ENCODE results near the gene SAMD11. TPM values are rescaled to one million over a fixed set of nuclear protein-coding genes. Genes with fewer than 3 reads are reported as not detected.

Gene SAMD11
- polyA plus RNA-seq, 1 donor from 2014 or later: 21.6 TPM

DNA sequence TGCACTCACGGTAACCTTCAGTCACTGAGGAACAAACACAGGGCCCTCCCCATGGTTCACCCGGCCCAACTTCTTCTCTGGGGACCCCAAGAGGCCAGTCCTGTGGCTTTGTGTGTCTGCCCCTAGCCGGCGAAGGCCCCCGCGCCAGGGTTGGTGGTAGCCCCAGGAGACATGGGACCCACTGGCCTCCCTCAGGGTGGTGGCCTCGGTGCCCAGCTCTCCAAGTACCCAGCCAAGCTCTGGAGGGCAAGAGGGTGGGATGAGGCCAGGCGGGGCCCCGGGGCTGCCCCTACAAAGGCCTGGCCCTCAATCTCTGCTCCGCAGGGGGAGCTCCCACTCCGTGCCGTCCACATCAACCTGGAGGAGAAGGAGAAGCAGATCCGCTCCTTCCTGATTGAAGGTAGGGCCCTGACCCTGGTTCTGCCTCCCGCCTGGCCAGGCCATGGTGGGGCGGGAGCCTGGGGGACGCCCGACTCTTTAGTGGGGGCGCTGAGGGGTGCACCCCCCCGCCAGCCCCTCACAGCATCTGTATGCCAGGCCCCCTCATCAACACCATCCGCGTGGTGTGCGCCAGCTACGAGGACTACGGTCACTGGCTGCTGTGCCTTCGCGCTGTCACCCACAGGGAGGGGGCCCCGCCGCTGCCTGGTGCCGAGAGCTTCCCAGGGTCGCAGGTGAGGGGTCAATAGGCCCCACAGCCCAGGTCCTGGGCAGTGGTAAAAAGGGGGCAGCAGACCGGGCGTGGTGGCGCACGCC lies 48.2 kb downstream of the SAMD11 start:
- Histone ChIP-seq H3K4me2 (ENCODE audit: low read length) (no peak overlapping the region), H3K27ac (ENCODE audit: low read length) (no peak overlapping the region), H2AFZ (ENCODE audit: low read depth, low read length) (no peak overlapping the region), H3K79me2 (replicated peaks; ENCODE audit: insufficient read depth, low read length) (no peaks in the 10 kb centered on the region), H3K9me3 (ENCODE audit: low read length) (no peaks in the 10 kb centered on the region), H3K4me3 (ENCODE audit: low read length) (no peak overlapping the region), H3K9me2 (ENCODE audit: insufficient read depth, low read length) (no peaks in the 10 kb centered on the region), H3K36me3 (ENCODE audit: insufficient read depth, low read length) (no peaks in the 10 kb centered on the region), H3K27me3 (ENCODE audit: insufficient read depth, low read depth, low read length) (peaks cover 49% of the 10 kb centered on the region), H3F3A (ENCODE audit: insufficient read depth, low read length, poor library complexity, severe bottlenecking) (no peaks in the 10 kb centered on the region), H4K20me1 (ENCODE audit: insufficient read depth) (no peaks in the 10 kb centered on the region), H3K9ac (ENCODE audit: low read length) (no peak overlapping the region)
- TF ChIP-seq, protein P1, sequence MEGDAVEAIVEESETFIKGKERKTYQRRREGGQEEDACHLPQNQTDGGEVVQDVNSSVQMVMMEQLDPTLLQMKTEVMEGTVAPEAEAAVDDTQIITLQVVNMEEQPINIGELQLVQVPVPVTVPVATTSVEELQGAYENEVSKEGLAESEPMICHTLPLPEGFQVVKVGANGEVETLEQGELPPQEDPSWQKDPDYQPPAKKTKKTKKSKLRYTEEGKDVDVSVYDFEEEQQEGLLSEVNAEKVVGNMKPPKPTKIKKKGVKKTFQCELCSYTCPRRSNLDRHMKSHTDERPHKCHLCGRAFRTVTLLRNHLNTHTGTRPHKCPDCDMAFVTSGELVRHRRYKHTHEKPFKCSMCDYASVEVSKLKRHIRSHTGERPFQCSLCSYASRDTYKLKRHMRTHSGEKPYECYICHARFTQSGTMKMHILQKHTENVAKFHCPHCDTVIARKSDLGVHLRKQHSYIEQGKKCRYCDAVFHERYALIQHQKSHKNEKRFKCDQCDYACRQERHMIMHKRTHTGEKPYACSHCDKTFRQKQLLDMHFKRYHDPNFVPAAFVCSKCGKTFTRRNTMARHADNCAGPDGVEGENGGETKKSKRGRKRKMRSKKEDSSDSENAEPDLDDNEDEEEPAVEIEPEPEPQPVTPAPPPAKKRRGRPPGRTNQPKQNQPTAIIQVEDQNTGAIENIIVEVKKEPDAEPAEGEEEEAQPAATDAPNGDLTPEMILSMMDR (IDR thresholded peaks at IDR 0.05; ENCODE audit: poor library complexity, severe bottlenecking): no peak
- TF ChIP-seq EZH2 (IDR thresholded peaks at IDR 0.05; ENCODE audit: borderline replicate concordance, insufficient read depth, low read length, poor library complexity, severe bottlenecking): no peak
- TF ChIP-seq EP300 (conservative IDR thresholded peaks at IDR 0.05; ENCODE audit: poor library complexity, severe bottlenecking): no peak
- no peak for TF ChIP-seq RAD21 (conservative IDR thresholded peaks at IDR 0.05)
- no peak for TF ChIP-seq MXI1 (conservative IDR thresholded peaks at IDR 0.05; ENCODE audit: poor library complexity, severe bottlenecking)
- TF ChIP-seq, protein P2, sequence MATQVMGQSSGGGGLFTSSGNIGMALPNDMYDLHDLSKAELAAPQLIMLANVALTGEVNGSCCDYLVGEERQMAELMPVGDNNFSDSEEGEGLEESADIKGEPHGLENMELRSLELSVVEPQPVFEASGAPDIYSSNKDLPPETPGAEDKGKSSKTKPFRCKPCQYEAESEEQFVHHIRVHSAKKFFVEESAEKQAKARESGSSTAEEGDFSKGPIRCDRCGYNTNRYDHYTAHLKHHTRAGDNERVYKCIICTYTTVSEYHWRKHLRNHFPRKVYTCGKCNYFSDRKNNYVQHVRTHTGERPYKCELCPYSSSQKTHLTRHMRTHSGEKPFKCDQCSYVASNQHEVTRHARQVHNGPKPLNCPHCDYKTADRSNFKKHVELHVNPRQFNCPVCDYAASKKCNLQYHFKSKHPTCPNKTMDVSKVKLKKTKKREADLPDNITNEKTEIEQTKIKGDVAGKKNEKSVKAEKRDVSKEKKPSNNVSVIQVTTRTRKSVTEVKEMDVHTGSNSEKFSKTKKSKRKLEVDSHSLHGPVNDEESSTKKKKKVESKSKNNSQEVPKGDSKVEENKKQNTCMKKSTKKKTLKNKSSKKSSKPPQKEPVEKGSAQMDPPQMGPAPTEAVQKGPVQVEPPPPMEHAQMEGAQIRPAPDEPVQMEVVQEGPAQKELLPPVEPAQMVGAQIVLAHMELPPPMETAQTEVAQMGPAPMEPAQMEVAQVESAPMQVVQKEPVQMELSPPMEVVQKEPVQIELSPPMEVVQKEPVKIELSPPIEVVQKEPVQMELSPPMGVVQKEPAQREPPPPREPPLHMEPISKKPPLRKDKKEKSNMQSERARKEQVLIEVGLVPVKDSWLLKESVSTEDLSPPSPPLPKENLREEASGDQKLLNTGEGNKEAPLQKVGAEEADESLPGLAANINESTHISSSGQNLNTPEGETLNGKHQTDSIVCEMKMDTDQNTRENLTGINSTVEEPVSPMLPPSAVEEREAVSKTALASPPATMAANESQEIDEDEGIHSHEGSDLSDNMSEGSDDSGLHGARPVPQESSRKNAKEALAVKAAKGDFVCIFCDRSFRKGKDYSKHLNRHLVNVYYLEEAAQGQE (IDR thresholded peaks at IDR 0.05; ENCODE audit: borderline replicate concordance): no peak
- TF ChIP-seq TAF1 (IDR thresholded peaks at IDR 0.05; ENCODE audit: low read depth): no peak
- no peak for TF ChIP-seq POLR2AphosphoS5 (IDR thresholded peaks at IDR 0.05)
- TF ChIP-seq SMC3 (conservative IDR thresholded peaks at IDR 0.05; ENCODE audit: poor library complexity): no peak

DNA sequence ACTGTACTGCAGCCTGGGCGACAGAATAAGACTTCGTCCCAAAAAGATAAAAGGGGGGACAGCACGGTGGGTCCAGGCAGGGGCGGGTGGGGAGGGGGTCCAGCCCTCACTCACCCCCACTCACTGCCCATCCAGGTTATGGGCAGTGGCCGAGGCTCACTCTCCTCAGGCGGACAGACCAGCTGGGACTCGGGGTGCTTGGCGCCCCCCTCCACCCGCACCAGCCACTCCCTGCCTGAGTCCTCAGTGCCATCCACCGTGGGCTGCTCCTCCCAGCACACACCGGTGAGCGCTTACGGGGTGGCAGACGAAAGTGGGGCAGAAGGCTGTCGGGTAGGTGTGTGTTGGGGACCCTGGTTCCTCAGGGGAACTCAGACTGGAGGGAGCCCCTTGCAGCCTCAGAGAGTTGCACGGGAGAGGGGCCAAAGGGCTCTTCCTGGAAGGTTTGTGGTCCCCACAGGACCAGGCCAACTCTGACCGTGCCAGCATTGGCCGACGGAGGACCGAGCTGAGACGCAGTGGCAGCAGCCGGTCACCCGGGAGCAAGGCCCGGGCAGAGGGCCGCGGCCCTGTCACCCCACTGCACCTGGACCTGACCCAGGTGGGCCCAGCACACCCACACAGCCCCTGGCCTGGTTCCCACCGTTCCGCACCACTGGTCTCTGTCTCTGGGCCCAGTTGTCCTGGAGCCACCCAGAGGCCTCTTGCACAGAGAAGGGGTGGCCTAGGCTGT lies 49.2 kb downstream of the SAMD11 start:
- Histone ChIP-seq H3K27ac (ENCODE audit: low read length) (no peak overlapping the region), H3F3A (ENCODE audit: insufficient read depth, low read length, poor library complexity, severe bottlenecking) (no peaks in the 10 kb centered on the region), H3K36me3 (ENCODE audit: insufficient read depth, low read length) (no peaks in the 10 kb centered on the region), H3K4me2 (ENCODE audit: low read length) (no peak overlapping the region), H2AFZ (ENCODE audit: low read depth, low read length) (no peak overlapping the region), H3K9me3 (ENCODE audit: low read length) (no peaks in the 10 kb centered on the region), H3K79me2 (replicated peaks; ENCODE audit: insufficient read depth, low read length) (no peaks in the 10 kb centered on the region), H3K4me3 (ENCODE audit: low read length) (no peak overlapping the region), H3K27me3 (ENCODE audit: insufficient read depth, low read depth, low read length) (peaks cover 39% of the 10 kb centered on the region), H3K9ac (ENCODE audit: low read length) (no peak overlapping the region), H4K20me1 (ENCODE audit: insufficient read depth) (no peaks in the 10 kb centered on the region), H3K9me2 (ENCODE audit: insufficient read depth, low read length) (no peaks in the 10 kb centered on the region)
- TF ChIP-seq EZH2 (IDR thresholded peaks at IDR 0.05; ENCODE audit: borderline replicate concordance, insufficient read depth, low read length, poor library complexity, severe bottlenecking) (no peak), EP300 (conservative IDR thresholded peaks at IDR 0.05; ENCODE audit: poor library complexity, severe bottlenecking) (no peak), POLR2AphosphoS5 (IDR thresholded peaks at IDR 0.05) (no peak), TAF1 (IDR thresholded peaks at IDR 0.05; ENCODE audit: low read depth) (no peak), MXI1 (conservative IDR thresholded peaks at IDR 0.05; ENCODE audit: poor library complexity, severe bottlenecking) (no peak), SMC3 (conservative IDR thresholded peaks at IDR 0.05; ENCODE audit: poor library complexity) (no peak)
- TF ChIP-seq, protein P2 (IDR thresholded peaks at IDR 0.05; ENCODE audit: borderline replicate concordance): no peak

Data from neural cell (in vitro differentiated cells).